Globus pallidus (tissue), 1 donor: ENCODE measurements around the gene EIF2AK3.
A peak's percentile ranks its signal among the peaks of the same experiment; 100 is the strongest.
"Not testable (repeated sequence)": the region's sequence is repeated elsewhere in the genome, so short reads cannot be mapped to it uniquely, and the experiment has no call there.

Experiments used
- DNase-seq: peaks from one replicate; pipeline ENCODE4 v3.0.0-alpha.2; 2015; ENCODE audit warnings: low spot score

Gene EIF2AK3

GRCh38 chr2:88596141-88596830, 31.0 kb downstream of the EIF2AK3 start:
- DNase-seq: no peak

- DNase-seq: no peak
Observed at GRCh38 chr2:88591698-88592097, 35.6 kb downstream of the EIF2AK3 start.

GRCh38 chr2:88590998-88591613, 36.2 kb downstream of the EIF2AK3 start:
- peak; percentile 35 for DNase-seq

GRCh38 chr2:88585969-88586368, 41.3 kb downstream of the EIF2AK3 start:
- DNase-seq: no peak

- no peak for DNase-seq
Observed at GRCh38 chr2:88582030-88582429, 45.2 kb downstream of the EIF2AK3 start.

- DNase-seq: no peak
Observed at GRCh38 chr2:88580088-88580487, 47.2 kb downstream of the EIF2AK3 start.

- DNase-seq: no peak
Observed at GRCh38 chr2:88575630-88576029, 51.6 kb downstream of the EIF2AK3 start.

- no peak for DNase-seq
Observed at GRCh38 chr2:88575051-88575450, 52.2 kb downstream of the EIF2AK3 start.

GRCh38 chr2:88574445-88574844, 52.8 kb downstream of the EIF2AK3 start:
- DNase-seq: no peak

- DNase-seq: no peak
Observed at GRCh38 chr2:88568179-88568578, 59.1 kb downstream of the EIF2AK3 start.

GRCh38 chr2:88564402-88564801, 62.9 kb downstream of the EIF2AK3 start:
- DNase-seq: no peak

GRCh38 chr2:88563129-88563528, 64.1 kb downstream of the EIF2AK3 start:
- DNase-seq: no peak

GRCh38 chr2:88561646-88562388, 65.4 kb downstream of the EIF2AK3 start:
- no peak for DNase-seq

- no peak for DNase-seq
Observed at GRCh38 chr2:88560619-88561307, 66.5 kb downstream of the EIF2AK3 start.

- DNase-seq: no peak
Observed at GRCh38 chr2:88557290-88557689, 70.0 kb downstream of the EIF2AK3 start.

GRCh38 chr2:88556026-88556425, 71.2 kb downstream of the EIF2AK3 start:
- DNase-seq: peak; percentile 6

- no peak for DNase-seq
Observed at GRCh38 chr2:88554189-88554588, 73.1 kb downstream of the EIF2AK3 start.

- DNase-seq: no peak
Observed at GRCh38 chr2:88549616-88550292, 77.5 kb downstream of the EIF2AK3 start.

GRCh38 chr2:88546291-88546690, 81.0 kb downstream of the EIF2AK3 start:
- not testable (repeated sequence) for DNase-seq

GRCh38 chr2:88545118-88545517, 82.1 kb downstream of the EIF2AK3 start:
- no peak for DNase-seq

GRCh38 chr2:88543541-88544057, 83.7 kb downstream of the EIF2AK3 start:
- DNase-seq: no peak

GRCh38 chr2:88542668-88543067, 84.6 kb downstream of the EIF2AK3 start:
- DNase-seq: no peak
